ENCODE results near the gene POU6F1.
"Not testable (repeated sequence)": the region's sequence is repeated elsewhere in the genome, so short reads cannot be mapped to it uniquely, and the experiment has no call there.

The POU6F1 gene

GRCh38 chr12:51217968-51218606 is at the start of gene POU6F1:
Gene POU6F1 (minus strand): TSS chr12:51218062. CDS start chr12:51206836, 11,226 bp downstream.
- peak; percentile 45 to 51 for DNase-seq (ENCODE audit: low read depth in 2 of 2)

GRCh38 chr12:51265024-51265423 is 47.2 kb upstream of the POU6F1 start:
- DNase-seq (ENCODE audit: low read depth in 2 of 2) = no peak

GRCh38 chr12:51264297-51264696 is 46.4 kb upstream of the POU6F1 start:
- DNase-seq (ENCODE audit: low read depth in 2 of 2) = no peak

- no peak for DNase-seq (ENCODE audit: low read depth in 2 of 2)
These were observed 45.5 kb upstream of the POU6F1 start for GRCh38 chr12:51263341-51263740.

- DNase-seq (ENCODE audit: low read depth in 2 of 2) = peak in 1 of 2 donors; percentile 26
These were observed 44.9 kb upstream of the POU6F1 start for GRCh38 chr12:51262758-51263177.

GRCh38 chr12:51259600-51259999 is 41.7 kb upstream of the POU6F1 start:
- DNase-seq (ENCODE audit: low read depth in 2 of 2) = not testable (repeated sequence)

- DNase-seq (ENCODE audit: low read depth in 2 of 2) = no peak
These were observed 36.7 kb upstream of the POU6F1 start for GRCh38 chr12:51254536-51254935.

- no peak for DNase-seq (ENCODE audit: low read depth in 2 of 2)
These were observed 35.4 kb upstream of the POU6F1 start for GRCh38 chr12:51253276-51253675.

- DNase-seq (ENCODE audit: low read depth in 2 of 2) = no peak
These were observed 29.8 kb upstream of the POU6F1 start for GRCh38 chr12:51247523-51248206.

- no peak for DNase-seq (ENCODE audit: low read depth in 2 of 2)
These were observed 28.5 kb upstream of the POU6F1 start for GRCh38 chr12:51246254-51246853.

GRCh38 chr12:51245476-51246253 is 27.8 kb upstream of the POU6F1 start:
- DNase-seq (ENCODE audit: low read depth in 2 of 2) = no peak

- no peak for DNase-seq (ENCODE audit: low read depth in 2 of 2)
These were observed 26.4 kb upstream of the POU6F1 start for GRCh38 chr12:51244269-51244668.

GRCh38 chr12:51242876-51243275 is 25.0 kb upstream of the POU6F1 start:
- DNase-seq (ENCODE audit: low read depth in 2 of 2) = no peak

GRCh38 chr12:51242120-51242519 is 24.3 kb upstream of the POU6F1 start:
- no peak for DNase-seq (ENCODE audit: low read depth in 2 of 2)

- DNase-seq (ENCODE audit: low read depth in 2 of 2) = no peak
These were observed 23.1 kb upstream of the POU6F1 start for GRCh38 chr12:51240971-51241370.

- peak; percentile 94 to 96 for DNase-seq (ENCODE audit: low read depth in 2 of 2)
These were observed 20.9 kb upstream of the POU6F1 start, which contains the start of gene DAZAP2 for GRCh38 chr12:51238510-51239334. Gene DAZAP2 (plus strand): TSS chr12:51238826. CDS start chr12:51238908, 82 bp downstream.

- no peak for DNase-seq (ENCODE audit: low read depth in 2 of 2)
These were observed 20.2 kb upstream of the POU6F1 start for GRCh38 chr12:51238037-51238509.

GRCh38 chr12:51234530-51234929 is 16.7 kb upstream of the POU6F1 start:
- no peak for DNase-seq (ENCODE audit: low read depth in 2 of 2)

- no peak for DNase-seq (ENCODE audit: low read depth in 2 of 2)
These were observed 14.8 kb upstream of the POU6F1 start for GRCh38 chr12:51232642-51233041.

GRCh38 chr12:51229116-51229809 is 11.4 kb upstream of the POU6F1 start:
- no peak for DNase-seq (ENCODE audit: low read depth in 2 of 2)
